K562 (cell line): ENCODE measurements around the gene CT45A1. TPM values are rescaled to one million over a fixed set of nuclear protein-coding genes. Genes with fewer than 3 reads are reported as not detected.

Experiments used
- ATF1 ChIP-seq, 2 experiments: fragments of 450-650 bp in 1 of 2; IDR thresholded peaks; 2 replicates each; pipeline ENCODE4 v1.6.1; 2016; ENCODE audit warnings: missing compliant biosample characterization in 1 of 2, missing genetic modification characterization in 1 of 2
- CBX1 ChIP-seq: sonication (generic); IDR thresholded peaks from 2 replicates; pipeline ENCODE4 v1.6.1; 2016; ENCODE audit warnings: antibody characterized with exemption, low read depth, mild to moderate bottlenecking
- CREM ChIP-seq: IDR thresholded peaks from 2 replicates; pipeline ENCODE4 v1.6.1; 2014; ENCODE audit warnings: antibody characterized with exemption, low read depth
- FOXA1 ChIP-seq: fragments of 450-650 bp; IDR thresholded peaks from 2 replicates; pipeline ENCODE4 v1.6.1; 2016; ENCODE audit warnings: mild to moderate bottlenecking, borderline replicate concordance
- HDAC3 ChIP-seq: fragments of 450-650 bp; IDR thresholded peaks from 2 replicates; pipeline ENCODE4 v1.6.1; 2018; ENCODE audit warnings: borderline replicate concordance, mild to moderate bottlenecking, moderate library complexity; ENCODE audit not compliant: partially characterized antibody
- JUND ChIP-seq, 2 experiments: IDR thresholded peaks; 2 replicates in 1 of 2; 3 replicates in 1 of 2; pipeline ENCODE4 v1.6.1; 2011; ENCODE audit warnings: borderline replicate concordance in 2 of 2, low read depth in 2 of 2, low read length in 2 of 2, improper control_type of control experiment in 1 of 2, missing biosample characterization in 1 of 2, missing genetic modification characterization in 1 of 2, missing genetic modification reagents in 1 of 2
- NFRKB ChIP-seq: fragments of 450-650 bp; IDR thresholded peaks from 2 replicates; pipeline ENCODE4 v1.6.1; 2016; ENCODE audit warnings: low read depth
- TAF15 ChIP-seq: fragments of 200-400 bp; formaldehyde crosslinking; IDR thresholded peaks from 2 replicates; pipeline ENCODE4 v1.6.1; 2017; ENCODE audit warnings: mild to moderate bottlenecking, low read depth, low read length, moderate library complexity
- YY1 ChIP-seq, 3 experiments: IDR thresholded peaks; 2 replicates each; pipeline ENCODE4 v1.6.1; 2011; ENCODE audit warnings: low read length in 2 of 3, mild to moderate bottlenecking in 2 of 3, moderate library complexity in 2 of 3, borderline replicate concordance in 1 of 3, control low read depth in 1 of 3, low read depth in 1 of 3; ENCODE audit not compliant: insufficient read depth in 3 of 3, insufficient replicate concordance in 2 of 3, control insufficient read depth in 1 of 3, insufficient read length in 1 of 3; ENCODE audit errors: extremely low read depth in 1 of 3
- ZNF583 ChIP-seq: fragments of 250-450 bp; sonication (Bioruptor Pico); IDR thresholded peaks from 2 replicates; pipeline ENCODE4 v1.4.0; 2020
- polyA plus RNA-seq, 8 experiments: library from polyadenylated mRNA; depleted of rRNA in 4 of 8; stranded (reverse) in 5 of 8; unstranded in 3 of 8; fragments of >200 nt; fragmentation: Nextera tagmentation in 2 of 8; fragmentation: Illumina TruSeq in 1 of 8; extraction: Ambion mirVana in 2 of 8; extraction: Trizol in 1 of 8; gene quantifications; 2 replicates each; pipeline versions ENCODE4 v1.2.1 to v1.2.3, GENCODE V29; 2011 to 2014; ENCODE audit warnings: inconsistent platforms in 1 of 8, missing spikeins in 1 of 8
- total RNA-seq, 7 experiments: library from RNA; depleted of rRNA in 6 of 7; stranded (reverse); fragments of >200 nt in 6 of 7; fragmentation: Illumina TruSeq in 2 of 7; extraction: Trizol in 2 of 7; gene quantifications; 2 replicates each; pipeline versions ENCODE4 v1.2.1 to v1.2.3, GENCODE V29; 2011 to 2021; ENCODE audit warnings: low replicate concordance in 1 of 7
- TF ChIP-seq, protein P1 (sequence below): fragments of 150-350 bp; IDR thresholded peaks from 2 replicates; pipeline ENCODE4 v1.6.1; 2014; ENCODE audit warnings: low read depth, mild to moderate bottlenecking, low read length, borderline replicate concordance
- TF ChIP-seq, protein P2 (sequence below), 3 experiments: IDR thresholded peaks in 2 of 3; conservative IDR thresholded peaks in 1 of 3; 2 replicates each; pipeline ENCODE4 v1.5.1; 2011 to 2012; ENCODE audit warnings: low read length in 3 of 3, mild to moderate bottlenecking in 3 of 3, control low read depth in 2 of 3, improper control_type of control experiment in 1 of 3, inconsistent platforms in 1 of 3, low read depth in 1 of 3, mixed read lengths in 1 of 3, moderate library complexity in 1 of 3; ENCODE audit not compliant: insufficient read depth in 2 of 3

The CT45A1 gene
- total and polyA plus RNA-seq, 9 of the 15 experiments (the other 6 are each of a cell fraction or from before 2014, with no cell fraction given), result 0.66 to 5.7 (median 2.5) TPM

DNA sequence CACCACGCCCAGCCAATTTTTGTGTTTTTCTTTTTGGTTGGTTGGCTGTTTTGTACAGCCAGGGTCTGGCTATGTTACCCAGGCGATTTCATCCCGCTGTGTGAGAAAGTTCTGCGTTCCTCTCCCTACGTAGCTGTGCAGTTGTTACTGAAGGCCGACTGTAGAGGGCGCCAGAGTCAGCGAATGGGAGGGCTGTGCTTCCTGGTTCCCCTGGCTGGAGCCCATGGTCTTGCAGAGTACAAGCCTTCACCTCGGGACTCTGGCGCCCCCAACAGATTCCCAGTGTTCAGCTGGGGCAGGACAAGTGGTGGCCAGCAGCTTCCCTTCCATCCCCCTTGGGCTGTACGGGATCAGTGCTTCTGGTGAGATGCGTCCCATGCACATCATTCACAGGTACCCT, 5.6 kb upstream of the CT45A1 start (continued):
- TF ChIP-seq, protein P1, sequence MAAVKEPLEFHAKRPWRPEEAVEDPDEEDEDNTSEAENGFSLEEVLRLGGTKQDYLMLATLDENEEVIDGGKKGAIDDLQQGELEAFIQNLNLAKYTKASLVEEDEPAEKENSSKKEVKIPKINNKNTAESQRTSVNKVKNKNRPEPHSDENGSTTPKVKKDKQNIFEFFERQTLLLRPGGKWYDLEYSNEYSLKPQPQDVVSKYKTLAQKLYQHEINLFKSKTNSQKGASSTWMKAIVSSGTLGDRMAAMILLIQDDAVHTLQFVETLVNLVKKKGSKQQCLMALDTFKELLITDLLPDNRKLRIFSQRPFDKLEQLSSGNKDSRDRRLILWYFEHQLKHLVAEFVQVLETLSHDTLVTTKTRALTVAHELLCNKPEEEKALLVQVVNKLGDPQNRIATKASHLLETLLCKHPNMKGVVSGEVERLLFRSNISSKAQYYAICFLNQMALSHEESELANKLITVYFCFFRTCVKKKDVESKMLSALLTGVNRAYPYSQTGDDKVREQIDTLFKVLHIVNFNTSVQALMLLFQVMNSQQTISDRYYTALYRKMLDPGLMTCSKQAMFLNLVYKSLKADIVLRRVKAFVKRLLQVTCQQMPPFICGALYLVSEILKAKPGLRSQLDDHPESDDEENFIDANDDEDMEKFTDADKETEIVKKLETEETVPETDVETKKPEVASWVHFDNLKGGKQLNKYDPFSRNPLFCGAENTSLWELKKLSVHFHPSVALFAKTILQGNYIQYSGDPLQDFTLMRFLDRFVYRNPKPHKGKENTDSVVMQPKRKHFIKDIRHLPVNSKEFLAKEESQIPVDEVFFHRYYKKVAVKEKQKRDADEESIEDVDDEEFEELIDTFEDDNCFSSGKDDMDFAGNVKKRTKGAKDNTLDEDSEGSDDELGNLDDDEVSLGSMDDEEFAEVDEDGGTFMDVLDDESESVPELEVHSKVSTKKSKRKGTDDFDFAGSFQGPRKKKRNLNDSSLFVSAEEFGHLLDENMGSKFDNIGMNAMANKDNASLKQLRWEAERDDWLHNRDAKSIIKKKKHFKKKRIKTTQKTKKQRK, result no peak
- TF ChIP-seq, protein P2, sequence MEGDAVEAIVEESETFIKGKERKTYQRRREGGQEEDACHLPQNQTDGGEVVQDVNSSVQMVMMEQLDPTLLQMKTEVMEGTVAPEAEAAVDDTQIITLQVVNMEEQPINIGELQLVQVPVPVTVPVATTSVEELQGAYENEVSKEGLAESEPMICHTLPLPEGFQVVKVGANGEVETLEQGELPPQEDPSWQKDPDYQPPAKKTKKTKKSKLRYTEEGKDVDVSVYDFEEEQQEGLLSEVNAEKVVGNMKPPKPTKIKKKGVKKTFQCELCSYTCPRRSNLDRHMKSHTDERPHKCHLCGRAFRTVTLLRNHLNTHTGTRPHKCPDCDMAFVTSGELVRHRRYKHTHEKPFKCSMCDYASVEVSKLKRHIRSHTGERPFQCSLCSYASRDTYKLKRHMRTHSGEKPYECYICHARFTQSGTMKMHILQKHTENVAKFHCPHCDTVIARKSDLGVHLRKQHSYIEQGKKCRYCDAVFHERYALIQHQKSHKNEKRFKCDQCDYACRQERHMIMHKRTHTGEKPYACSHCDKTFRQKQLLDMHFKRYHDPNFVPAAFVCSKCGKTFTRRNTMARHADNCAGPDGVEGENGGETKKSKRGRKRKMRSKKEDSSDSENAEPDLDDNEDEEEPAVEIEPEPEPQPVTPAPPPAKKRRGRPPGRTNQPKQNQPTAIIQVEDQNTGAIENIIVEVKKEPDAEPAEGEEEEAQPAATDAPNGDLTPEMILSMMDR (IDR thresholded peaks at IDR 0.05 in 2 of 3, conservative IDR thresholded peaks at IDR 0.05 in 1 of 3; ENCODE audit: insufficient read depth in 2 of 3, low read depth in 1 of 3, low read length in 3 of 3), result peak; percentile 88 to 99 (median 90)
- TF ChIP-seq NFRKB (no peak), ATF1 (CRISPR knock-in tag; IDR thresholded peaks at IDR 0.05) (no peak), ATF1 (tag; IDR thresholded peaks at IDR 0.05) (peak; percentile 33; the same call in 1 of the 2 replicates), CREM (peak; percentile 63), YY1 (IDR thresholded peaks at IDR 0.05; ENCODE audit: borderline replicate concordance in 1 of 3, control insufficient read depth in 1 of 3, extremely low read depth in 1 of 3, insufficient read depth in 3 of 3, insufficient read length in 1 of 3, insufficient replicate concordance in 2 of 3, low read depth in 1 of 3, low read length in 2 of 3) (peak in 1 of 3 experiments; percentile 8), JUND (IDR thresholded peaks at IDR 0.05; ENCODE audit: borderline replicate concordance, low read depth, low read length) (0 out of 2 replicates have a peak, but pooled peaks have one; percentile 2), JUND (tag; IDR thresholded peaks at IDR 0.05; ENCODE audit: borderline replicate concordance, low read depth, low read length) (no peak; the same call in 2 of the 3 replicates), CBX1 (no peak), HDAC3 (no peak), FOXA1 (no peak), ZNF583 (CRISPR knock-in tag) (no peak), TAF15 (no peak)
